Subcutaneous adipose tissue (tissue), 4 donors: ENCODE results near the gene BMP2K. TPM values are rescaled to one million over a fixed set of nuclear protein-coding genes. Genes with fewer than 3 reads are reported as not detected.

Experiments
- total RNA-seq, 4 donors: library from RNA; depleted of rRNA; stranded (reverse); fragments of >200 nt; gene quantifications; one replicate each; pipeline ENCODE4 v1.1.0, GENCODE V29; 2016
- TF ChIP-seq, protein P1 (sequence below): fragments of 450-650 bp; IDR thresholded peaks from one replicate; pipeline ENCODE4 v1.5.1; 2016; ENCODE audit warnings: low read depth, mild to moderate bottlenecking, control low read depth, antibody characterized with exemption, moderate library complexity

Gene BMP2K
- total RNA-seq, 4 donors from 2014 or later, result 32.2 to 100 (median 57.7) TPM

DNA sequence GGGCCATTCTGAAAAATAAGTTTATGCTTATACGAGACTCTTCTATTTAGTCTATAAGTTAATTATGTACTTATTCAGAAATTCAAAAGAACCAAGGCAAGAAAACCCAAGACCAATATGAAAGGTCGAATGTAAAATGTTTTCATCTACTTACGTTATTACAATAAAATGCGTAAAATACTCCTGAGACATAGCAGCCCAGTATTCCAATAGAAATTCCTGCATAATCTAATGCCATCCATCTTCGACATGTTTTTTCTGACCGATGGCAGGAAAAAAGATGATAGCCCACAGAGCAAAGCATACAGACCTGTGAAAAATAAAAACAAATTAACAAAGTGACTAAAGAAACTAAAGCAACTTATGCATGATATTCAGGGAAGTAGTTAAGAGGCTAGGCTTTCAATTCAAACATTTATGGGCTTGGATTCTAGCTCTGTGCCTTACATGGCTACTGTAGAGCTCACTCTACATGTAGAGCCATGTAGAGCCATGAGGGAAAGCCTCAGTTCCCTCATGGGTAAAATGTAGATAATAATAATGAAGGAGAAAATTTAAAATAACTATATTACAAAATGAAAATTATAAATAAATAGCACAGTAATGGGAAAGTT is 154.0 kb downstream of the BMP2K start:
- TF ChIP-seq, protein P1, sequence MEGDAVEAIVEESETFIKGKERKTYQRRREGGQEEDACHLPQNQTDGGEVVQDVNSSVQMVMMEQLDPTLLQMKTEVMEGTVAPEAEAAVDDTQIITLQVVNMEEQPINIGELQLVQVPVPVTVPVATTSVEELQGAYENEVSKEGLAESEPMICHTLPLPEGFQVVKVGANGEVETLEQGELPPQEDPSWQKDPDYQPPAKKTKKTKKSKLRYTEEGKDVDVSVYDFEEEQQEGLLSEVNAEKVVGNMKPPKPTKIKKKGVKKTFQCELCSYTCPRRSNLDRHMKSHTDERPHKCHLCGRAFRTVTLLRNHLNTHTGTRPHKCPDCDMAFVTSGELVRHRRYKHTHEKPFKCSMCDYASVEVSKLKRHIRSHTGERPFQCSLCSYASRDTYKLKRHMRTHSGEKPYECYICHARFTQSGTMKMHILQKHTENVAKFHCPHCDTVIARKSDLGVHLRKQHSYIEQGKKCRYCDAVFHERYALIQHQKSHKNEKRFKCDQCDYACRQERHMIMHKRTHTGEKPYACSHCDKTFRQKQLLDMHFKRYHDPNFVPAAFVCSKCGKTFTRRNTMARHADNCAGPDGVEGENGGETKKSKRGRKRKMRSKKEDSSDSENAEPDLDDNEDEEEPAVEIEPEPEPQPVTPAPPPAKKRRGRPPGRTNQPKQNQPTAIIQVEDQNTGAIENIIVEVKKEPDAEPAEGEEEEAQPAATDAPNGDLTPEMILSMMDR, result no peak

DNA sequence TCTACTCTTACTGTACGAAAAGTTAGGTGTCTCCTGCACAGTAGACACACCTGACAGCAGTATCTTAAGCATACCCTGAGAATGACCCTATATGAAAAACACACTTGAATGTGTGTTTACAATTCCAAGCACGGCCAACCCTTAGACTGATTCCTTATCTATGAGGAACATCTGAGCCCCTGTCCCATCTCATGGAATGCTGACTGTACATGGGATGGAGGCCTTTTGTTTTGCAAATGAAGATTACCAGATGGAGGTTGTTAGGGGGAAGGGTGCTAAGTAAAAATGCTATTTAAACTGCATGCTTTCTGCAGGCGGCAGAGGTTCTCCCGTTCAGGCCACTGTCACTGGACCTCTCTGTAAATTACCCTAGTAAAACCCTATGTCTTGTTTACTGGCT is 160.8 kb downstream of the BMP2K start:
- TF ChIP-seq, protein P1, result no peak

DNA sequence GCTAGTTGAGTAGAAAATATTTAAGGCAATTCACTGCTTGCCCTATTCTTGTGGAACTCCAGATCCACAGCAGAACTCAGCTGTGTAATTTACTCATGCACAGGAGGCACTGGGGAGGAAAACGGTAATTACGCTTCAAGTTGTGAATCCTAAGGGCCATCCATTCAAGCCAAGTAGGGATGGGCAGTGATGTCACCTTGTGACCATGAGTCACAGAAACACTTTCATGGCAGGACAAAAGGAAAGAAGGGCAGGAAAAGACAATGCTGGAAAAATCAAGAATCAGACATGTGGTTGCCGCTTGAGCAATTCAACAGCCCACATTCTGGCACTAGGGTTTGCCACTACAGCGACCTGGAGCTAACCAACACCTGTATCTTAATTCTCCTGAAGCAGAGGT is 161.7 kb downstream of the BMP2K start:
- TF ChIP-seq, protein P1, result no peak

DNA sequence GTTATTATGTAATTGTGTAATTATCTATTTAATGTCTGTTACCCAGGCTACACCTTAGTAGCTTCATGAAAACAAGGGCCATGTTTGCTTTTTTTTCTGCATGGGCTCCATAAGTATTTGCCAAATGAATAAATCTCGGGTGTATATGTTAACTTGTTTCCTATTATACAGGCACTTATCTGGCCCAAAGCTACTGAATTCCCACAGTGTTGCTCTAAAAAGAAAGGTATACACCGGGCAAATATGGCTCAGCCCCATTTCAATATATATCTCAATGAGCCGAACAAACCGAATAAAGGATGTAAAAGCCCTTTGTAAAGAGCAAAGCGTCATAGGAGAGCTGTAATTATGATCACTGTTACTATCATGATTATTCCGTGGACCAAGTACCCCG is 162.3 kb downstream of the BMP2K start:
- TF ChIP-seq, protein P1, result no peak

DNA sequence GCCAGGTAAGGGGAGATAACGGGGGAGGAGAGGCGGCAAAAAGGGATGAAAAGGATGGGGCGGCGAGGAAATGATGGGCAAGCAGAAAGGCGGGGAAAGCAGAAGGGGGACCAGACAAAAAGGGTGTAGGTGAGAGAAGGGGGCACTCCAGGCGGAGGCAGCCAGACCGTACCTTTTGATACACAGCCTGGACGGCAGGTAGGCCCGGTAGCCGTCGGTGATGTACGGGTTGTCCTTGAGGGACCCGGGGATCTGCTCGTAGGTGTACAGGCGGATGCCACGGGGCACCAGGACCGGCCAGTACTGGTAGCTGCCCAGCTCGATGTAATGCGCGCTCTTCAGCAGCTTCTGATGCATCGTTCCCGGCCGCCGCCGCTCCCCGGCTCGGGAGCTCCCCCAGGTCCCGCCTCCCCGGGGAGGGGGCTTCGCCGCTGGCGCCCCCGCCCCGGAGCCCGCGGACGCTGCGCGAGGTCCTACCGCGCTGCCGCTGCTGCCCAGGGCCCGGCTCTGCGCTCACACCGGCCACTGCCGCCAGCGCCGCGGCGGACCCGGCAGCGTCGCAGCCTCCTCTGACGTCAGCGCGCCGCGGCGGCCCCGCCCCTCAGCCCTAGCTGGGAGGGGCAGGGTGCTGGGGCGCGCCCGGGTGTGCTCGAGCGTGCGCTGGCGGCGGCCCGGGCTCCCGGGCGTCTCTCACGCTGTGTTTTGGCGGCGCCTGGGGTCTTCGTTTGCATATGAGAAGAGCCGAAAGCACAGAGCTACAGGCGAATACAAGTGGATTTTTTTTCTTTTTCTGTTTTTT is 162.9 kb downstream of the BMP2K start, which contains the start of gene PAQR3:
TSS of gene PAQR3 (minus strand) at position 571 of the 799 bp plus-strand sequence. CDS start at position 357, 214 bp downstream.
- TF ChIP-seq, protein P1, result no peak

DNA sequence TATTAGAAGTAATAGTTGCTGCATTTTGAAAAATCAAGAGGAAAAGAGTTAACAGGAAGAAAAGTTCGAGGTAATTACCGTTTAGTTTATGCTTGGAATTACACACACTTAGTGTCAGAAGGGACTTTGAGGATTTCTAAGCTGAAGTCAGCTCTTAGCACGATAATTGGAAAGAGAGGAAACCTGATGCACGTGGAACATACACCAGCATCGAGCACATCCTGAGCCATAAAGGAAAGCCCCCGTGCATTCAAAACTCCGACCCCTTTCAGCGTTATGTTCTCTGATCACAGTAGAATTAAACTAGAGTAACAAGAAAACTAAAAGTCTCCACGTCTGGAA is 163.5 kb downstream of the BMP2K start:
- TF ChIP-seq, protein P1, result no peak

DNA sequence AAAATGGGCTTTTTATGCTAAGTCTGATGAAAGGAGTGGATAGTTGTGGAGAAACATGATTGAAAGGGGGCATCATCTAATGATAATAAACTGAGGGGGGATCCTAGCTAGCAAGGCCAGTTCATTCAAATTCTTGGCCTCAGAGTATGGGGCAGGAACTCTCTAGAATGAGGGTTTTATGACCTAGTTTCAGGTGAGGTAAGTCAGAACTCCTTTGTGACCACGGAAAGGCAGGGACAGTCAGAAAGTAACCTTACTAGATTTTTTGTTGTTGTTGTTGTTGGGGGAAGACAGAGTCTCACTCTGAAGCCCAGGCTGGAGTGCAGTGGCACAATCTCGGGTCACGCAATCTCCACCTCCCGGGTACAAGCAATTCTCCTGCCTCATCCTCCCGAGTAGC is 164.6 kb downstream of the BMP2K start:
- TF ChIP-seq, protein P1, result no peak
